Esophagus (tissue), 2 donors: ENCODE results near the gene YY1. TPM values are rescaled to one million over a fixed set of nuclear protein-coding genes. Genes with fewer than 3 reads are reported as not detected.

ENCODE experiments used
- H3K27ac ChIP-seq, 2 donors: one replicate each; pipeline ENCODE4 v1.5.1; 2013; ENCODE audit warnings: low read depth in 2 of 2, mild to moderate bottlenecking in 2 of 2, inconsistent platforms in 1 of 2, low read length in 1 of 2, moderate library complexity in 1 of 2
- H3K27me3 ChIP-seq, 2 donors: one replicate each; pipeline ENCODE4 v1.6.1; 2013; ENCODE audit warnings: low read length in 2 of 2, control low read depth in 1 of 2, mild to moderate bottlenecking in 1 of 2; ENCODE audit not compliant: insufficient read depth in 2 of 2, control insufficient read depth in 1 of 2
- H3K36me3 ChIP-seq, 2 donors: one replicate each; pipeline ENCODE4 v1.6.1; 2013; ENCODE audit warnings: low read length in 1 of 2; ENCODE audit not compliant: control insufficient read depth in 2 of 2, insufficient read depth in 2 of 2
- H3K4me1 ChIP-seq, 2 donors: one replicate each; pipeline ENCODE4 v1.6.1; 2013; ENCODE audit warnings: low read length in 1 of 2; ENCODE audit not compliant: control insufficient read depth in 2 of 2, insufficient read depth in 2 of 2
- H3K4me3 ChIP-seq, 2 donors: one replicate each; pipeline ENCODE4 v1.5.1; 2013; ENCODE audit warnings: low read length in 2 of 2, mild to moderate bottlenecking in 2 of 2, low read depth in 1 of 2, moderate library complexity in 1 of 2
- H3K9me3 ChIP-seq, 2 donors: one replicate each; pipeline ENCODE4 v1.6.1; 2013; ENCODE audit warnings: mild to moderate bottlenecking in 2 of 2, low read depth in 1 of 2, low read length in 1 of 2, moderate library complexity in 1 of 2; ENCODE audit not compliant: control insufficient read depth in 2 of 2, insufficient read depth in 1 of 2
- WGBS, 2 donors: extraction: QIAGEN DNeasy Blood & Tissue Kit; methylation state at CpG; one replicate each; pipeline ENCODE4 v1.1.7; 2013; 5-methylcytosine and 5-hydroxymethylcytosine counted together
- polyA plus RNA-seq, 2 donors: library from polyadenylated mRNA; stranded (reverse); fragments of 200-250 nt; gene quantifications; one replicate each; pipeline ENCODE4 v1.2.3, GENCODE V29; 2013
- donor health status: healthy with polysubstance abuse.
- donor health status: Bipolar disorder and iron deficiency.

Gene YY1
- polyA plus RNA-seq, 2 donors, result 24.7 to 36.9 TPM

GRCh38 chr14:100262545-100262944 lies 23.6 kb downstream of the YY1 start:
- Histone ChIP-seq H3K36me3 (peaks cover 7 to 13% of the 10 kb centered on the region in 2 donors), H3K27me3 (no peaks in the 10 kb centered on the region), H3K4me1 (peaks cover 0 to 6% of the 10 kb centered on the region in 2 donors), H3K4me3 (no peak overlapping the region), H3K27ac (no peak overlapping the region), H3K9me3 (no peaks in the 10 kb centered on the region)
- WGBS, 2 donors, result 75 to 76% methylated on average over 5 of the region's 5 CpGs

- 69 to 80% methylated on average over 3 of the region's 3 CpGs for WGBS, 2 donors
- no peaks in the 10 kb centered on the region for H3K27me3 ChIP-seq
- peaks cover 0 to 6% of the 10 kb centered on the region in 2 donors for H3K4me1 ChIP-seq
- H3K9me3 ChIP-seq, result no peaks in the 10 kb centered on the region
- no peak overlapping the region for H3K4me3 ChIP-seq
- H3K36me3 ChIP-seq, result peaks cover 7 to 15% of the 10 kb centered on the region in 2 donors
- no peak overlapping the region for H3K27ac ChIP-seq
Observed at GRCh38 chr14:100263141-100263540, 24.2 kb downstream of the YY1 start.

- Histone ChIP-seq H3K27me3 (no peaks in the 10 kb centered on the region), H3K36me3 (peaks cover 7 to 15% of the 10 kb centered on the region in 2 donors), H3K4me3 (no peak overlapping the region), H3K27ac (no peak overlapping the region), H3K4me1 (peaks cover 0 to 3% of the 10 kb centered on the region in 2 donors), H3K9me3 (no peaks in the 10 kb centered on the region)
- WGBS, 2 donors, result 93 to 96% methylated on average over 7 of the region's 7 CpGs
Observed at GRCh38 chr14:100267990-100268389, 29.0 kb downstream of the YY1 start.

GRCh38 chr14:100268591-100269207 lies 29.8 kb downstream of the YY1 start:
- H3K4me1 ChIP-seq, result peaks cover 0 to 3% of the 10 kb centered on the region in 2 donors
- no peaks in the 10 kb centered on the region for H3K27me3 ChIP-seq
- H3K9me3 ChIP-seq, result no peaks in the 10 kb centered on the region
- 62 to 64% methylated on average over 7 of the region's 7 CpGs for WGBS, 2 donors
- no peak overlapping the region for H3K4me3 ChIP-seq
- peaks cover 5 to 13% of the 10 kb centered on the region in 2 donors for H3K36me3 ChIP-seq
- H3K27ac ChIP-seq, result no peak overlapping the region

GRCh38 chr14:100271247-100271939 lies 32.4 kb downstream of the YY1 start:
- Histone ChIP-seq H3K36me3 (peaks cover under 1 to 5% of the 10 kb centered on the region in 2 donors), H3K27ac (no peak overlapping the region), H3K9me3 (no peaks in the 10 kb centered on the region), H3K4me3 (no peak overlapping the region), H3K4me1 (peaks cover 0 to under 1% of the 10 kb centered on the region in 2 donors), H3K27me3 (no peaks in the 10 kb centered on the region)
- WGBS, 2 donors, result 45 to 60% methylated on average over 10 of the region's 10 CpGs

- Histone ChIP-seq H3K27ac (no peak overlapping the region), H3K9me3 (no peaks in the 10 kb centered on the region), H3K4me3 (no peak overlapping the region), H3K36me3 (peaks cover 3 to 10% of the 10 kb centered on the region in 2 donors), H3K27me3 (no peaks in the 10 kb centered on the region), H3K4me1 (peaks cover 0 to 2% of the 10 kb centered on the region in 2 donors)
- WGBS, 2 donors, result 93 to 95% methylated on average over 4 of the region's 4 CpGs
Observed at GRCh38 chr14:100274250-100274649, 35.3 kb downstream of the YY1 start.

- peaks cover 6 to 10% of the 10 kb centered on the region in 2 donors for H3K36me3 ChIP-seq
- peaks cover 0 to 2% of the 10 kb centered on the region in 2 donors for H3K4me1 ChIP-seq
- no peak overlapping the region for H3K4me3 ChIP-seq
- H3K9me3 ChIP-seq, result no peaks in the 10 kb centered on the region
- H3K27ac ChIP-seq, result no peak overlapping the region
- 63 to 64% methylated on average over 7 of the region's 7 CpGs for WGBS, 2 donors
- no peaks in the 10 kb centered on the region for H3K27me3 ChIP-seq
Observed at GRCh38 chr14:100275214-100275613, 36.3 kb downstream of the YY1 start.

- Histone ChIP-seq H3K4me1 (peaks cover 2 to 9% of the 10 kb centered on the region in 2 donors), H3K4me3 (no peak overlapping the region), H3K36me3 (peaks cover 6 to 10% of the 10 kb centered on the region in 2 donors), H3K27ac (no peak overlapping the region), H3K9me3 (no peaks in the 10 kb centered on the region), H3K27me3 (no peaks in the 10 kb centered on the region)
- whole genome bisulfite sequencing, 2 donors, result 70 to 73% methylated on average over 8 of the region's 8 CpGs
Observed at GRCh38 chr14:100278702-100279101, 39.8 kb downstream of the YY1 start.

GRCh38 chr14:100279133-100279532 lies 40.2 kb downstream of the YY1 start:
- Histone ChIP-seq H3K27me3 (no peaks in the 10 kb centered on the region), H3K4me3 (no peak overlapping the region), H3K4me1 (peaks cover 2 to 9% of the 10 kb centered on the region in 2 donors), H3K9me3 (no peaks in the 10 kb centered on the region), H3K36me3 (peaks cover 6 to 10% of the 10 kb centered on the region in 2 donors), H3K27ac (no peak overlapping the region)
- WGBS, 2 donors, result 73 to 84% methylated on average over 2 of the region's 2 CpGs
